PC-9 (cell line): ENCODE data around the gene NRG2.

Experiments
- CTCF ChIP-seq: fragments of 200-600 bp; sonication (generic); conservative IDR thresholded peaks from 2 replicates; pipeline ENCODE4 v1.6.1; 2017; ENCODE audit warnings: mixed run types, antibody characterized with exemption, mild to moderate bottlenecking, moderate library complexity
- EZH2 ChIP-seq: fragments of 200-600 bp; sonication (generic); IDR thresholded peaks from 2 replicates; pipeline ENCODE4 v1.8.0; 2017; ENCODE audit warnings: antibody characterized with exemption, low read depth

- TF ChIP-seq EZH2 (no peak), CTCF (no peak)
These were observed 207.4 kb downstream of the NRG2 start for GRCh38 chr5:139835656-139836055.
